Breast epithelium (tissue), 3 donors: ENCODE data around the gene IARS2.

Source experiments
- POLR2A ChIP-seq: fragments of 450-650 bp; IDR thresholded peaks from one replicate; pipeline ENCODE4 v1.6.1; 2016; ENCODE audit warnings: antibody characterized with exemption, mild to moderate bottlenecking, moderate library complexity
- POLR2AphosphoS5 ChIP-seq, 3 donors: sonication (generic); formaldehyde crosslinking; IDR thresholded peaks; one replicate each; pipeline ENCODE4 v1.6.1; 2017; ENCODE audit warnings: antibody characterized with exemption in 3 of 3
- TF ChIP-seq, protein P1 (sequence below), 3 donors: fragments of 450-650 bp; IDR thresholded peaks; one replicate each; pipeline ENCODE4 v1.5.1; 2016 to 2017; ENCODE audit warnings: antibody characterized with exemption in 3 of 3, mild to moderate bottlenecking in 3 of 3, moderate library complexity in 3 of 3

DNA sequence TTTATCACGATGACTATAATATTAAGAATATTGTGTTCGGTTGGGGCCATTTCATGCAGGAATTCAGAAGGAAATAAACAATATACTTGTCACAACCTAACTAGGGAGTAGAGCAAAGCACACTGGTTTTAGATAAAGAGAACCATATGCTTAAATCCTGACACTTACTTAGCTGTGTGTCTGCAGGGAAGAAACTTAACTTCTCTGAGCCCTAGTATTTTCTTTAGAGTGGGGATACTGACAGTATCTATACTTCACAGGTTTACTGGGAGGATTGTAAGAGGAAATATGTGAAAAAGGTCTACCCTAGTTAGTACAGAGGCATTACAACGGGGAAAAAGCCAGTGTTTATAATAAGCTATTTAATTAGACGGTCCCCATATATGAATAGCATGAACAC is 72.9 kb downstream of the IARS2 start:
- TF ChIP-seq POLR2A (no peak), POLR2AphosphoS5 (IDR thresholded peaks at IDR 0.05) (no peak)
- TF ChIP-seq, protein P1, sequence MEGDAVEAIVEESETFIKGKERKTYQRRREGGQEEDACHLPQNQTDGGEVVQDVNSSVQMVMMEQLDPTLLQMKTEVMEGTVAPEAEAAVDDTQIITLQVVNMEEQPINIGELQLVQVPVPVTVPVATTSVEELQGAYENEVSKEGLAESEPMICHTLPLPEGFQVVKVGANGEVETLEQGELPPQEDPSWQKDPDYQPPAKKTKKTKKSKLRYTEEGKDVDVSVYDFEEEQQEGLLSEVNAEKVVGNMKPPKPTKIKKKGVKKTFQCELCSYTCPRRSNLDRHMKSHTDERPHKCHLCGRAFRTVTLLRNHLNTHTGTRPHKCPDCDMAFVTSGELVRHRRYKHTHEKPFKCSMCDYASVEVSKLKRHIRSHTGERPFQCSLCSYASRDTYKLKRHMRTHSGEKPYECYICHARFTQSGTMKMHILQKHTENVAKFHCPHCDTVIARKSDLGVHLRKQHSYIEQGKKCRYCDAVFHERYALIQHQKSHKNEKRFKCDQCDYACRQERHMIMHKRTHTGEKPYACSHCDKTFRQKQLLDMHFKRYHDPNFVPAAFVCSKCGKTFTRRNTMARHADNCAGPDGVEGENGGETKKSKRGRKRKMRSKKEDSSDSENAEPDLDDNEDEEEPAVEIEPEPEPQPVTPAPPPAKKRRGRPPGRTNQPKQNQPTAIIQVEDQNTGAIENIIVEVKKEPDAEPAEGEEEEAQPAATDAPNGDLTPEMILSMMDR (IDR thresholded peaks at IDR 0.05), result no peak
